GM12892 (cell line): ENCODE data around the gene OR1D5.

Experiments used
- DNase-seq: peaks from one replicate; pipeline ENCODE4 v3.0.0; 2011; ENCODE audit not compliant: insufficient read length
- FAIRE-seq: peaks from 2 replicates; lab custom pipeline; 2011; peaks lifted over from hg19 to GRCh38; lab: Jason Lieb, UNC
- POLR2A ChIP-seq: IDR thresholded peaks from 2 replicates; pipeline ENCODE4 v1.6.1; 2011; ENCODE audit warnings: low read depth, low read length, control low read depth
- POLR2AphosphoS5 ChIP-seq: IDR thresholded peaks from 2 replicates; pipeline ENCODE4 v1.6.1; 2011; ENCODE audit warnings: low read depth, low read length, control low read depth
- TAF1 ChIP-seq: IDR thresholded peaks from 2 replicates; pipeline ENCODE4 v1.6.1; 2011; ENCODE audit warnings: low read depth, mild to moderate bottlenecking, control low read depth, low read length, borderline replicate concordance

OR1D5 gene

GRCh38 chr17:3012926-3013581 is 50.4 kb downstream of the OR1D5 start:
- peak; percentile 75 for DNase-seq
- TF ChIP-seq POLR2AphosphoS5 (no peak), POLR2A (no peak), TAF1 (no peak)
- FAIRE-seq: peak; percentile 61
